ENCODE measurements around the gene TFCP2L1. TPM values are rescaled to one million over a fixed set of nuclear protein-coding genes. Genes with fewer than 3 reads are reported as not detected.

Gene TFCP2L1
- total RNA-seq, 1 donor from 2014 or later = not detected

DNA sequence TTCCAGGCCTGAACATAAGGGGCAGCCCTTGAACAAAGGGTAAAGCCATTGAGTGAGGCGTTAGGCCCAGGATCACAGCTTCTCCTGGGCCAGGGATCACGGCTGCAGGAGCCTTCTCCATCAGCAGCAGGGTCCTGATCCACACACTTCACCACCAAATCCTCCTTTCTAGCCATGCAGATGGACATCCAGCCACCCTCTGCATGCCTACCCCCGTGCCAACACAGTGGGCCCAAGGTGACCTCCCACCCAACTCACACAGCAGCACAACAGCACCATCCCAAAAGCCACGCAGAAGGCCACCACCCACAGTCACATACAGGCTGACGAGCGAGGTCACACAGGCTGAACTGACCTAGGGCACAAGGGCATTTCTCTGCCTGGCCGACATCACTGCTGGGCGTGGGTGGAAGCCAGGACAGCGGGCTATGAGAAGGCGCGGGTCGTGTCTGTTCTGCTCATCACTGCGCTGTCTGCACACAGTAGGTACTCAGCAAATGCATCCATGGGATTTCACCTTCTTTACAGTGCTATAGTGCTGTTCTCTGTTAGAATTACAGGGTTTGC, 31.2 kb downstream of the TFCP2L1 start:
- Mint-ChIP-seq H3K27ac (ENCODE audit: unreplicated experiment) (no peak overlapping the region), H3K36me3 (ENCODE audit: low read depth) (no peaks in the 10 kb centered on the region), H3K4me1 (peaks cover 8% of the 10 kb centered on the region), H3K4me3 (no peak overlapping the region), H3K27me3 (ENCODE audit: low read depth) (no peaks in the 10 kb centered on the region), H3K9me3 (no peaks in the 10 kb centered on the region)
- TF ChIP-seq, protein P1, sequence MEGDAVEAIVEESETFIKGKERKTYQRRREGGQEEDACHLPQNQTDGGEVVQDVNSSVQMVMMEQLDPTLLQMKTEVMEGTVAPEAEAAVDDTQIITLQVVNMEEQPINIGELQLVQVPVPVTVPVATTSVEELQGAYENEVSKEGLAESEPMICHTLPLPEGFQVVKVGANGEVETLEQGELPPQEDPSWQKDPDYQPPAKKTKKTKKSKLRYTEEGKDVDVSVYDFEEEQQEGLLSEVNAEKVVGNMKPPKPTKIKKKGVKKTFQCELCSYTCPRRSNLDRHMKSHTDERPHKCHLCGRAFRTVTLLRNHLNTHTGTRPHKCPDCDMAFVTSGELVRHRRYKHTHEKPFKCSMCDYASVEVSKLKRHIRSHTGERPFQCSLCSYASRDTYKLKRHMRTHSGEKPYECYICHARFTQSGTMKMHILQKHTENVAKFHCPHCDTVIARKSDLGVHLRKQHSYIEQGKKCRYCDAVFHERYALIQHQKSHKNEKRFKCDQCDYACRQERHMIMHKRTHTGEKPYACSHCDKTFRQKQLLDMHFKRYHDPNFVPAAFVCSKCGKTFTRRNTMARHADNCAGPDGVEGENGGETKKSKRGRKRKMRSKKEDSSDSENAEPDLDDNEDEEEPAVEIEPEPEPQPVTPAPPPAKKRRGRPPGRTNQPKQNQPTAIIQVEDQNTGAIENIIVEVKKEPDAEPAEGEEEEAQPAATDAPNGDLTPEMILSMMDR (conservative IDR thresholded peaks at IDR 0.05) = no peak
- DNase-seq (ENCODE audit: low read depth, low spot score) = no peak

DNA sequence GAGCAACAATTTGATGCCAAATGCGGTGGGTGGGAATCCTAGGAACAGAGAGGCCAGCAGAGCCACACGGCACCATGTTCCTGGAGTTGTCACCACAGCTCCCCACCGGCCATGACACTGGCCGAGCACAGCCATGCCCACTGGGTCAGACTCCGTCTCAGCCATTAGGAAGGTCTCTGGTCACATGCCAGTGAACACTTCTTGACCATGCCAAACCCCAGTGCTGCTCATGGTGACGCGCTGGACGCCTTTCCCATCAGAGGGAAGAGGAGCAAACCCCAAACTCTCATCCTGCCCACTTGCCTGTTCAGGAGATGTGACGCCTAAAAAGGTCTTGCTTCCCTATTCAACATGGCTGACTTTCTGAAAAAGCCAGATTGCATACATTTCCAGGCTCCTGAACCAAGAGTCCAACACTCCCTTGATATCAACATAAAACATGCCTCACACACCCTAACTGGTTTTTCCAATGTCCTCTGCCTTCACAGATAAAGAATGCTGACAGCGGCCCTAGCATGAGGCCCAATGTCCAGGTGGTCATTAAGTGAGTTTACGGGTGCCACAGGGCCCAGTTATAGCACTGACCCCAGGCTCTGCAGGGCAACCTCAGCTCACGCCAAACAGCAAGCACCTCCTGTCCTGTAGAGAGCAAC, 31.9 kb downstream of the TFCP2L1 start:
- no peaks in the 10 kb centered on the region for H3K36me3 Mint-ChIP-seq (ENCODE audit: low read depth)
- H3K4me1 Mint-ChIP-seq = peaks cover 8% of the 10 kb centered on the region
- H3K27ac Mint-ChIP-seq (ENCODE audit: unreplicated experiment) = no peak overlapping the region
- H3K9me3 Mint-ChIP-seq = no peaks in the 10 kb centered on the region
- H3K4me3 Mint-ChIP-seq = no peak overlapping the region
- TF ChIP-seq, protein P1 (conservative IDR thresholded peaks at IDR 0.05) = no peak
- no peak for DNase-seq (ENCODE audit: low read depth, low spot score)
- H3K27me3 Mint-ChIP-seq (ENCODE audit: low read depth) = no peaks in the 10 kb centered on the region

DNA sequence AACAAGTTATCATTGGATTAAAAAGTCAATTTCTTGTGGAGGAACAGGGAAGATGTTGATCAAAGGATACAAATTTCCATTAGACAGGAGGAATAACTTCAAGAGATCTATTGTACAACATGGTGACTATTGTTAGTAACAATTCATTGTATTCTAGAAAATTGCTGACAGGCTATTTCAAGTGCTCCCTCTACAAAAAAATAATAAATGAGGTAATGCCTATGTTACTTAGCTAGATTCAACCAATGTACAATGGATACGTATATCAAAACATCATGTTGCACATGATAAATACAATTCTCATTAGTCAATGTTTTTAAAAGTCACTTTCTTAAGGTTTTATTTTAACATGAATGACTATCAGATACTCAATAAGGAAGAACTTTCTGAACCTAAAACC, 33.5 kb downstream of the TFCP2L1 start:
- H3K4me1 Mint-ChIP-seq = no peaks in the 10 kb centered on the region
- no peaks in the 10 kb centered on the region for H3K9me3 Mint-ChIP-seq
- no peak for DNase-seq (ENCODE audit: low read depth, low spot score)
- no peak overlapping the region for H3K4me3 Mint-ChIP-seq
- no peak overlapping the region for H3K27ac Mint-ChIP-seq (ENCODE audit: unreplicated experiment)
- TF ChIP-seq, protein P1 (conservative IDR thresholded peaks at IDR 0.05) = no peak
- H3K36me3 Mint-ChIP-seq (ENCODE audit: low read depth) = no peaks in the 10 kb centered on the region
- no peaks in the 10 kb centered on the region for H3K27me3 Mint-ChIP-seq (ENCODE audit: low read depth)

DNA sequence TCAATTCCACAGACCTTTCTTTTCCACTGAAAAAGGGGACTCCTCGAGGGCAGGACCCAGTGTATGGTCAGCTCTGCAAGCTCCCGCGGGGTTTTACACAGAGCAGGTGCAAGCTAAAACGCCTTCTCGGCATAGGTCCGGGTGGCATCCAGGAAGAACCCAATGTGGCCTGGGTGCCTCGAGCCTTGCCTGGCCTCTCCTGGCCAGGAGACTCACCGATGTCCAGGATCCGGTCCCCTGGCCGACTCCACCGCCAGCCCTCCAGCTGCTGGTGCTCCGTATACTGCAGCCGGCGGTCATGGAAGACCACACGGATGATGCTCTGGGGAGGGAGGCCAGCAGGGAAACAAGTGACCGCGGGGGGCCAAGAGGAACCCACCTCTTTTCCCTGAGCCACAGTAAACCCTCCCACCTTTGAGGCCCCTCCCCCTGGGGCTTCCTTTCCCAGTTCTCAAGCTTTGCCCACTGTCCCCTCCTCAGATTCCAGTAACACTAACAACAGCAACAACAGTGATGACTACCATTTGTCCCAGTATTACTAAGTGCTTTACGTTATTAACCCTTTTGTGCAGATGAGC, 36.1 kb downstream of the TFCP2L1 start:
- TF ChIP-seq, protein P1 (conservative IDR thresholded peaks at IDR 0.05) = no peak
- Mint-ChIP-seq H3K9me3 (no peaks in the 10 kb centered on the region), H3K4me1 (no peaks in the 10 kb centered on the region), H3K36me3 (ENCODE audit: low read depth) (no peaks in the 10 kb centered on the region), H3K27me3 (ENCODE audit: low read depth) (no peaks in the 10 kb centered on the region), H3K27ac (ENCODE audit: unreplicated experiment) (no peak overlapping the region), H3K4me3 (no peak overlapping the region)
- DNase-seq (ENCODE audit: low read depth, low spot score) = no peak

DNA sequence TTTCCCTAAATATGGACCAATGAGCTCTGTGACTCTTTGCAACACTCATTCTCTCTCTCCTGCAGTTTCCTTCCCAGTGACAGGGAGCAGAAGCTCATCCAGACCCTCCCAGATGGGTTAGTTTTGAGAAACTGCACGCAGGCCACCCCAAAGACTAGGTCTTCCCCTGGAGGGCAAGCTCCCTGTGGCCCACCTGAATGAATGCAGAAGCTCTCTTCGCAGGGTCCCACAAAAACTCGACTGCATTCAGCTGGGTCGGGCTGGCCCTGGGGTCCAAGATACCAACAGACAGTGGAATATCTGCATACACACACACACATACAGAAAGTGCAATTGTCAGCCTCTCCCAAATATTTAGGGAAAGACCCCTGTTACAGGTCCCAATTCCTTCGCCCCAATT, 37.0 kb downstream of the TFCP2L1 start:
- Mint-ChIP-seq H3K36me3 (ENCODE audit: low read depth) (no peaks in the 10 kb centered on the region), H3K27ac (ENCODE audit: unreplicated experiment) (no peak overlapping the region), H3K9me3 (no peaks in the 10 kb centered on the region), H3K4me1 (no peaks in the 10 kb centered on the region), H3K27me3 (ENCODE audit: low read depth) (no peaks in the 10 kb centered on the region), H3K4me3 (no peak overlapping the region)
- TF ChIP-seq, protein P1 (conservative IDR thresholded peaks at IDR 0.05) = no peak
- no peak for DNase-seq (ENCODE audit: low read depth, low spot score)
